DMS114 treated with DMSO at 0.1 percent for 48 hours (cell line): ENCODE measurements around the gene SEL1L3.
"Not testable (repeated sequence)": the region's sequence is repeated elsewhere in the genome, so short reads cannot be mapped to it uniquely, and the experiment has no call there.

Experiments
- DNase-seq: peaks from one replicate; lab custom pipeline; 2025; ENCODE audit not compliant: unreplicated experiment; lab: John Stamatoyannopoulos, UW

The SEL1L3 gene

GRCh38 chr4:25879991-25880651 is 17.3 kb upstream of the SEL1L3 start:
- DNase-seq = no peak

GRCh38 chr4:25879587-25879986 is 16.8 kb upstream of the SEL1L3 start:
- no peak for DNase-seq

- DNase-seq = no peak
These were observed 16.4 kb upstream of the SEL1L3 start for GRCh38 chr4:25879091-25879584.

GRCh38 chr4:25878676-25879075 is 15.9 kb upstream of the SEL1L3 start:
- no peak for DNase-seq

- no peak for DNase-seq
These were observed 12.5 kb upstream of the SEL1L3 start for GRCh38 chr4:25875281-25875745.

GRCh38 chr4:25874655-25875054 is 11.9 kb upstream of the SEL1L3 start:
- no peak for DNase-seq

- no peak for DNase-seq
These were observed 10.9 kb upstream of the SEL1L3 start for GRCh38 chr4:25873632-25874129.

GRCh38 chr4:25872851-25873631 is 10.3 kb upstream of the SEL1L3 start:
- no peak for DNase-seq

GRCh38 chr4:25870081-25870480 is 7.3 kb upstream of the SEL1L3 start:
- DNase-seq = no peak

- no peak for DNase-seq
These were observed 5.0 kb upstream of the SEL1L3 start for GRCh38 chr4:25867781-25868294.

GRCh38 chr4:25866401-25866800 is 3.6 kb upstream of the SEL1L3 start:
- DNase-seq = not testable (repeated sequence)

- no peak for DNase-seq
These were observed 2.8 kb upstream of the SEL1L3 start for GRCh38 chr4:25865586-25865985.

- DNase-seq = no peak
These were observed 1.1 kb upstream of the SEL1L3 start for GRCh38 chr4:25863831-25864418.

GRCh38 chr4:25863347-25863784 is 578 bp upstream of the SEL1L3 start:
- no peak for DNase-seq

- no peak for DNase-seq
These were observed 807 bp downstream of the SEL1L3 start for GRCh38 chr4:25861951-25862410.

- no peak for DNase-seq
These were observed 1.4 kb downstream of the SEL1L3 start for GRCh38 chr4:25861280-25861950.

GRCh38 chr4:25860586-25861279 is 2.1 kb downstream of the SEL1L3 start:
- no peak for DNase-seq

GRCh38 chr4:25859429-25860148 is 3.2 kb downstream of the SEL1L3 start:
- no peak for DNase-seq

GRCh38 chr4:25857851-25858400 is 4.9 kb downstream of the SEL1L3 start:
- DNase-seq = no peak
